H9 (cell line): ENCODE results near the gene CALML4. TPM values are rescaled to one million over a fixed set of nuclear protein-coding genes. Genes with fewer than 3 reads are reported as not detected.

ENCODE experiments used
- DNase-seq: peaks from one replicate; pipeline ENCODE4 v3.0.0-alpha.2; 2017
- H2AFZ ChIP-seq: one replicate; pipeline ENCODE4 v1.6.1; 2013; ENCODE audit warnings: mild to moderate bottlenecking, low read length, control low read depth, moderate library complexity
- H2AK5ac ChIP-seq: 2 replicates; pipeline ENCODE4 v1.6.1; 2013; ENCODE audit warnings: low read length, control low read depth, mixed read lengths; ENCODE audit not compliant: insufficient read length
- H2BK120ac ChIP-seq: one replicate; pipeline ENCODE4 v1.6.1; 2013; ENCODE audit warnings: low read depth, mild to moderate bottlenecking, low read length, control low read depth, inconsistent platforms; ENCODE audit not compliant: poor library complexity, severe bottlenecking
- H2BK12ac ChIP-seq: 2 replicates; pipeline ENCODE4 v1.6.1; 2013; ENCODE audit warnings: low read length, control low read depth, mixed read lengths, low read depth; ENCODE audit not compliant: insufficient read length
- H2BK15ac ChIP-seq: 2 replicates; pipeline ENCODE4 v1.6.1; 2013; ENCODE audit warnings: low read depth, low read length, control low read depth
- H2BK20ac ChIP-seq: one replicate; pipeline ENCODE4 v1.6.1; 2013; ENCODE audit warnings: low read depth, mild to moderate bottlenecking, low read length, control low read depth, inconsistent platforms; ENCODE audit not compliant: poor library complexity, severe bottlenecking
- H2BK5ac ChIP-seq: 2 replicates; pipeline ENCODE4 v1.6.1; 2013; ENCODE audit warnings: low read length, control low read depth, mixed read lengths; ENCODE audit not compliant: insufficient read length
- H3K14ac ChIP-seq: 2 replicates; pipeline ENCODE4 v1.6.1; 2013; ENCODE audit warnings: low read length, control low read depth; ENCODE audit not compliant: insufficient read depth
- H3K18ac ChIP-seq: 2 replicates; pipeline ENCODE4 v1.6.1; 2013; ENCODE audit warnings: low read depth, mild to moderate bottlenecking, mixed read lengths, low read length, control low read depth; ENCODE audit not compliant: insufficient read length
- H3K23ac ChIP-seq: 2 replicates; pipeline ENCODE4 v1.6.1; 2013; ENCODE audit warnings: low read length, control low read depth, mixed read lengths, low read depth; ENCODE audit not compliant: insufficient read length
- H3K23me2 ChIP-seq: 2 replicates; pipeline ENCODE4 v1.6.1; 2013; ENCODE audit warnings: low read depth, mild to moderate bottlenecking, mixed read lengths, low read length, control low read depth; ENCODE audit not compliant: insufficient read length, poor library complexity, severe bottlenecking
- H3K27ac ChIP-seq: 2 replicates; pipeline ENCODE4 v1.5.1; 2013; ENCODE audit warnings: low read length, control low read depth, mixed read lengths, low read depth; ENCODE audit not compliant: insufficient read length
- H3K27me3 ChIP-seq: 2 replicates; pipeline ENCODE4 v1.6.1; 2013; ENCODE audit warnings: low read length, control low read depth, inconsistent platforms; ENCODE audit not compliant: insufficient read depth
- H3K4ac ChIP-seq: 2 replicates; pipeline ENCODE4 v1.6.1; 2013; ENCODE audit warnings: low read depth, mild to moderate bottlenecking, control low read depth, inconsistent platforms, low read length, moderate library complexity
- H3K4me1 ChIP-seq: 2 replicates; pipeline ENCODE4 v1.6.1; 2013; ENCODE audit warnings: low read length, control low read depth, inconsistent platforms; ENCODE audit not compliant: insufficient read depth
- H3K4me2 ChIP-seq: 2 replicates; pipeline ENCODE4 v1.6.1; 2013; ENCODE audit warnings: low read length, control low read depth, mixed read lengths; ENCODE audit not compliant: insufficient read length, insufficient read depth
- H3K56ac ChIP-seq: 2 replicates; pipeline ENCODE4 v1.6.1; 2013; ENCODE audit warnings: low read depth, mild to moderate bottlenecking, mixed read lengths, low read length, control low read depth; ENCODE audit not compliant: insufficient read length
- H3K79me1 ChIP-seq: 2 replicates; pipeline ENCODE4 v1.6.1; 2013; ENCODE audit warnings: low read depth, mild to moderate bottlenecking, moderate library complexity, low read length, control low read depth, inconsistent platforms; ENCODE audit not compliant: insufficient read depth, poor library complexity, severe bottlenecking
- H3K79me2 ChIP-seq: 2 replicates; pipeline ENCODE4 v1.6.1; 2013; ENCODE audit warnings: low read length, control low read depth, inconsistent platforms; ENCODE audit not compliant: insufficient read depth
- H3K9ac ChIP-seq: 2 replicates; pipeline ENCODE4 v1.6.1; 2013; ENCODE audit warnings: low read length, control low read depth, mixed read lengths; ENCODE audit not compliant: insufficient read length; ENCODE audit errors: extremely low read depth
- H3K9me3 ChIP-seq: one replicate; pipeline ENCODE4 v1.6.1; 2013; ENCODE audit warnings: low read depth, low read length, inconsistent platforms; ENCODE audit not compliant: control insufficient read depth
- H3T11ph ChIP-seq: one replicate; pipeline ENCODE4 v1.6.1; 2013; ENCODE audit warnings: mild to moderate bottlenecking, low read length, control low read depth, inconsistent platforms
- H4K20me1 ChIP-seq: one replicate; pipeline ENCODE4 v1.6.1; 2013; ENCODE audit not compliant: control insufficient read depth, insufficient read length, insufficient read depth
- H4K5ac ChIP-seq: 2 replicates; pipeline ENCODE4 v1.6.1; 2013; ENCODE audit warnings: low read depth, mild to moderate bottlenecking, mixed read lengths, low read length, control low read depth; ENCODE audit not compliant: insufficient read length
- H4K8ac ChIP-seq: replicated peaks from 2 replicates; pipeline ENCODE4 v1.6.1; 2013; ENCODE audit warnings: low read length, control low read depth, mixed read lengths, low read depth; ENCODE audit not compliant: insufficient read length
- H4K91ac ChIP-seq: 2 replicates; pipeline ENCODE4 v1.6.1; 2013; ENCODE audit warnings: low read depth, mild to moderate bottlenecking, moderate library complexity, mixed read lengths, low read length, control low read depth; ENCODE audit not compliant: insufficient read length
- H3K27ac Mint-ChIP-seq, 3 experiments: 2 replicates in 2 of 3; 3 replicates in 1 of 3; pipeline ENCODE4 v1.8.0; 2020 to 2021; ENCODE audit warnings: mixed read lengths in 3 of 3, mild to moderate bottlenecking in 1 of 3, moderate library complexity in 1 of 3
- H3K27me3 Mint-ChIP-seq: 2 replicates; pipeline ENCODE4 v1.8.0; 2021; ENCODE audit warnings: low read depth, mild to moderate bottlenecking, moderate library complexity, mixed read lengths
- H3K36me3 Mint-ChIP-seq, 3 experiments: 2 replicates in 2 of 3; 3 replicates in 1 of 3; pipeline ENCODE4 v1.8.0; 2020 to 2021; ENCODE audit warnings: low read depth in 3 of 3, mixed read lengths in 3 of 3; ENCODE audit not compliant: insufficient read depth in 1 of 3
- H3K4me1 Mint-ChIP-seq, 2 experiments: 2 replicates each; pipeline ENCODE4 v1.8.0; 2020; ENCODE audit warnings: mixed read lengths in 2 of 2
- H3K4me3 Mint-ChIP-seq, 2 experiments: 2 replicates in 1 of 2; 3 replicates in 1 of 2; pipeline ENCODE4 v1.8.0; 2020 to 2021; ENCODE audit warnings: mild to moderate bottlenecking in 2 of 2, mixed read lengths in 2 of 2, moderate library complexity in 1 of 2
- H3K9me3 Mint-ChIP-seq, 2 experiments: 2 replicates in 1 of 2; 3 replicates in 1 of 2; pipeline ENCODE4 v1.8.0; 2020; ENCODE audit warnings: mild to moderate bottlenecking in 2 of 2, mixed read lengths in 2 of 2, moderate library complexity in 1 of 2
- WGBS: extraction: QIAGEN DNeasy Blood & Tissue Kit; methylation state at CpG from one replicate; pipeline ENCODE4 v1.1.7; 2013; ENCODE audit warnings: missing lambda C conversion rate, low lambda C conversion rate, mixed read lengths; ENCODE audit not compliant: insufficient read length; ENCODE audit errors: extremely low coverage; 5-methylcytosine and 5-hydroxymethylcytosine counted together
- total RNA-seq: library from RNA; stranded (reverse); gene quantifications from 2 replicates; pipeline ENCODE4 v1.2.1, GENCODE V29; 2021
- TF ChIP-seq, protein P1 (sequence below): fragments of 200-600 bp; sonication (generic); conservative IDR thresholded peaks from 3 replicates; pipeline ENCODE4 v1.8.0; 2021; ENCODE audit warnings: antibody characterized with exemption, mild to moderate bottlenecking

Gene CALML4
- total RNA-seq, 1 experiment from 2014 or later, result 11.8 TPM

GRCh38 chr15:68218847-68219798 lies 14.0 kb upstream of the CALML4 start:
- Histone ChIP-seq H3K9ac (no peak overlapping the region), H2BK5ac (no peak overlapping the region), H3K14ac (no peak overlapping the region), H3K23ac (no peak overlapping the region), H3K4me1 (no peaks in the 10 kb centered on the region), H4K8ac (no peak overlapping the region), H4K91ac (no peak overlapping the region), H3K79me2 (peaks cover 11% of the 10 kb centered on the region; the same call in 1 of the 2 replicates), H3T11ph (no peak overlapping the region), H2AFZ (no peak overlapping the region), H3K18ac (no peak overlapping the region), H3K56ac (no peak overlapping the region), H3K79me1 (peaks cover 17% of the 10 kb centered on the region), H2BK15ac (no peak overlapping the region), H2AK5ac (no peak overlapping the region), H3K4ac (no peak overlapping the region), H3K27ac (no peak overlapping the region), H2BK20ac (no peak overlapping the region), H4K20me1 (no peaks in the 10 kb centered on the region), H3K23me2 (no peaks in the 10 kb centered on the region), H2BK120ac (no peak overlapping the region), H2BK12ac (no peak overlapping the region), H4K5ac (no peak overlapping the region), H3K27me3 (no peaks in the 10 kb centered on the region), H3K9me3 (no peaks in the 10 kb centered on the region), H3K4me2 (no peak overlapping the region)
- Mint-ChIP-seq H3K4me3 (no peak overlapping the region), H3K4me1 (no peaks in the 10 kb centered on the region), H3K9me3 (peaks cover 11 to 19% of the 10 kb centered on the region in 2 experiments), H3K27ac (peak overlapping the region in 1 of 3 experiments; percentile 27; a peak in 1 of 7 replicates), H3K27me3 (no peaks in the 10 kb centered on the region), H3K36me3 (peaks cover 35 to 59% (median 55%) of the 10 kb centered on the region in 3 experiments)
- no CpG with 5 or more reads among the region's 9 CpGs for WGBS
- no peak for DNase-seq
- TF ChIP-seq, protein P1, sequence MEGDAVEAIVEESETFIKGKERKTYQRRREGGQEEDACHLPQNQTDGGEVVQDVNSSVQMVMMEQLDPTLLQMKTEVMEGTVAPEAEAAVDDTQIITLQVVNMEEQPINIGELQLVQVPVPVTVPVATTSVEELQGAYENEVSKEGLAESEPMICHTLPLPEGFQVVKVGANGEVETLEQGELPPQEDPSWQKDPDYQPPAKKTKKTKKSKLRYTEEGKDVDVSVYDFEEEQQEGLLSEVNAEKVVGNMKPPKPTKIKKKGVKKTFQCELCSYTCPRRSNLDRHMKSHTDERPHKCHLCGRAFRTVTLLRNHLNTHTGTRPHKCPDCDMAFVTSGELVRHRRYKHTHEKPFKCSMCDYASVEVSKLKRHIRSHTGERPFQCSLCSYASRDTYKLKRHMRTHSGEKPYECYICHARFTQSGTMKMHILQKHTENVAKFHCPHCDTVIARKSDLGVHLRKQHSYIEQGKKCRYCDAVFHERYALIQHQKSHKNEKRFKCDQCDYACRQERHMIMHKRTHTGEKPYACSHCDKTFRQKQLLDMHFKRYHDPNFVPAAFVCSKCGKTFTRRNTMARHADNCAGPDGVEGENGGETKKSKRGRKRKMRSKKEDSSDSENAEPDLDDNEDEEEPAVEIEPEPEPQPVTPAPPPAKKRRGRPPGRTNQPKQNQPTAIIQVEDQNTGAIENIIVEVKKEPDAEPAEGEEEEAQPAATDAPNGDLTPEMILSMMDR, result no peak
